ENCODE measurements around the gene JUP. TPM values are rescaled to one million over a fixed set of nuclear protein-coding genes. Genes with fewer than 3 reads are reported as not detected.

JUP gene
- total and polyA plus RNA-seq, 10 of the 15 experiments (the other 5 are each of a cell fraction or from before 2014, with no cell fraction given), result 1.5 to 36.3 (median 11.6) TPM

DNA sequence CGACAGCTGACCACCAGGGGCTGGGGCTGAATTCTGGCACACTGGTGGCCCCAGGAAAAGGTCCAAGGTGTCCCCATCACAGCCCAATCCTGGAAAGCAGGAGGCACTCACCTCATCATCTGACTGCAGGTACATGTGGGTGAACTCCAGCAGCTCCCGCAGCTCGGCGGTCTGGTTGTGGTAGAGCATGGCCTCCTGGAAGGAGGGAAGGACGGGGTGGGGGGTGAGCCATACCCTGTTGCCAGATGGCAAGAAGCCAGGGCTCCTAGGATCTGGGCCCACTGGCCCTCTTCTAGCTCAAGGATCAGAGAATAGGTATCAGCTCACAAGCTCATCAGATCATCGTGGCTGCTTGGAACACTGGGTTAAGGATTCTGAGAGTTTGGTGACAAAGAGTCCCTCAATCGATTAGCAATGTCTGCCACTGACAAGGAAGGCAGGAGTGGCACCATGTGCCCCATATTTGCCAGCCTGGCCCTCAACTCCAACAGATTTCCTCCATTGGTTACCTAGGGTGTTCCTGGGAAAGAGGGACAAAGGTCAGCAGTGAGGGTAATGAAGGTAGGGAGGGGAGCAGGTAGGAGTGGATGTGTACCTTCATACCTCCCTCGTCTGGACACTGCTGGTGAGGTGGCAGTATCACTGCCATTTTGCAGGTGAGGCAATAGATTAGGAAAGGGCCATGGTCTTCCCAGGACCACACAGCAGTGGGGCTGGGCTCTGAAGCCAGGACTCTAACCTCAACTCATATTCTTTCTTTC is 20.4 kb upstream of the JUP start (continued):
- TF ChIP-seq JUND (IDR thresholded peaks at IDR 0.05; ENCODE audit: low read depth, low read length) (no peak), SUZ12 (IDR thresholded peaks at IDR 0.05; ENCODE audit: unreplicated experiment) (no peak)

DNA sequence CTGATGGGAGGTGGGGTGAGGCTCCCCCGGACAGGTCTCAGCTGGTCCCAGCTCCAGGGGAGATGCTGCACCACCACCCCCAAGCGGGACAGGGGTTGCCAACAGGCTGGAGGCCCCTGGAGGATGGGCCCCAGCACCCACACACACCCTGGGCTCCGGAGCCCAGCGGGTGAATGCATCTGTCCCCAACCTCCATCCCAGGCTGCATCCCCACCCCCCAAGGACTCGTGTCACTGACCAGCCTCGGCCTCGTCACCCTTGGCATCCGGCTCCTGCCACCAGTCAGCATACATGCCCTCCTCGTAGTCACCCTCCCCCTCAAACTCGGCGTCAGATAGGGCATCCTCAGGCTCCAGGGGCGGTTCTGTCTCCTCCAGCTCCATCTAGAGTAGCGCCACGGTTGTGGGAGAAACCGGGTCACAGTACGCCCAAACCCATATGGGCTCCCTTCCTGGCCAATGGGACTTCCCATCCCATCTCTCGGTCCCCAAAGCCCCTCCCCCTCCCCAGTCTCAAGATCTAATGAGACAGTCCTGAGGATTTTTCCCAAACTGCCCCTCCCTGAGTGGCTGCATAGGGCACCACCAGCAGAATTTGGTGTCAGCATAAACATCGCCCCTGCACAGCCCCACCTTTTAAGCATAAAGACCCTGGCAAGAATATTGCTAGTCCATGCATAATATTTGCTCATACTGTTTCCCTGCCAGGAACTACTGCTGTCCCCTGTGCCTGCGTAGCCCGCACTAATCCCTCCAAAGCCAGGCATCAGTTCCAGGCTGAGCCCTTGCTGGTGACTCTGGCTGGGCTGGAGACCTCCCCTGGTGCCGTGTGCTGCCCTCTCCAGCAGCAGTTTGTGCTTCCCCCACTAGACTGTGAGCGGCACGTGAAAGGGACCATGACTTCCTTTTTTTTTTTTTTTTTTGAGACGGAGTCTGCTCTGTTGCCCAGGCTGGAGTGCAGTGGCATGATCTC is 16.8 kb upstream of the JUP start:
- no peaks in the 10 kb centered on the region for H3K9me3 ChIP-seq (replicated peaks; ENCODE audit: control insufficient read depth, insufficient read depth, low read length)
- no peak for DNase-seq (ENCODE audit: low read depth, low spot score)
- no peak overlapping the region for H2AFZ ChIP-seq (ENCODE audit: control insufficient read depth, low read depth, low read length)
- H3K36me3 ChIP-seq (ENCODE audit: control insufficient read depth in 2 of 2, insufficient read depth in 2 of 2, low read length in 1 of 2), result no peaks in the 10 kb centered on the region
- peak; percentile 46 to 71; a peak in 3 of 4 replicates for TF ChIP-seq BHLHE40 (IDR thresholded peaks at IDR 0.05; ENCODE audit: borderline replicate concordance in 1 of 2, low read depth in 2 of 2, low read length in 1 of 2)
- TF ChIP-seq, protein P1, sequence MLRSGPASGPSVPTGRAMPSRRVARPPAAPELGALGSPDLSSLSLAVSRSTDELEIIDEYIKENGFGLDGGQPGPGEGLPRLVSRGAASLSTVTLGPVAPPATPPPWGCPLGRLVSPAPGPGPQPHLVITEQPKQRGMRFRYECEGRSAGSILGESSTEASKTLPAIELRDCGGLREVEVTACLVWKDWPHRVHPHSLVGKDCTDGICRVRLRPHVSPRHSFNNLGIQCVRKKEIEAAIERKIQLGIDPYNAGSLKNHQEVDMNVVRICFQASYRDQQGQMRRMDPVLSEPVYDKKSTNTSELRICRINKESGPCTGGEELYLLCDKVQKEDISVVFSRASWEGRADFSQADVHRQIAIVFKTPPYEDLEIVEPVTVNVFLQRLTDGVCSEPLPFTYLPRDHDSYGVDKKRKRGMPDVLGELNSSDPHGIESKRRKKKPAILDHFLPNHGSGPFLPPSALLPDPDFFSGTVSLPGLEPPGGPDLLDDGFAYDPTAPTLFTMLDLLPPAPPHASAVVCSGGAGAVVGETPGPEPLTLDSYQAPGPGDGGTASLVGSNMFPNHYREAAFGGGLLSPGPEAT (IDR thresholded peaks at IDR 0.05; ENCODE audit: low read depth), result no peak
- no peak overlapping the region for H3K9ac ChIP-seq (ENCODE audit: control insufficient read depth, insufficient read depth, low read length)
- no TSS peak for BruUV-seq (replicated peaks)
- H3K4me1 ChIP-seq (ENCODE audit: control insufficient read depth, insufficient read depth, low read length), result no peaks in the 10 kb centered on the region
- FAIRE-seq, result no peak
- in situ Hi-C loops (cut with MboI) (loop anchor here (5.0 kb wide), 1 partner anchor 61 kb away; no protein-coding TSS in a partner anchor), intact Hi-C loops (cut with micrococcal nuclease; ENCODE audit: unreplicated experiment) (no loop called here)
- H3K27ac ChIP-seq (ENCODE audit: control insufficient read depth, insufficient read depth), result no peak overlapping the region
- POLR2A ChIA-PET, result interaction anchor here (0.6 kb wide), 1 partner anchor 901 kb away, joined by 3 read pairs; no protein-coding TSS in a partner anchor
- no peak overlapping the region for H3K4me3 ChIP-seq
- 36% methylated on average over 23 of the region's 24 CpGs for WGBS (ENCODE audit: insufficient coverage, insufficient replicate concordance, low lambda C conversion rate, missing lambda C conversion rate)
- H3K4me2 ChIP-seq (ENCODE audit: control insufficient read depth, insufficient read depth), result no peak overlapping the region
- H3K79me2 ChIP-seq (ENCODE audit: control insufficient read depth, insufficient read depth, low read length), result no peaks in the 10 kb centered on the region
- no peaks in the 10 kb centered on the region for H4K20me1 ChIP-seq (ENCODE audit: control insufficient read depth, insufficient read depth)
- SMC1A ChIA-PET (ENCODE audit: uncharacterized antibody, unreplicated experiment), result no interaction called here
- CTCF ChIA-PET, result interaction anchor here (0.7 to 3.0 kb wide), 5 partner anchors 12 to 1333 kb away, joined by 3 to 25 read pairs (median 4); partner anchors contain the start of gene JUP
- RAD21 ChIA-PET (ENCODE audit: unreplicated experiment), result interaction anchor here (0.7 to 1.2 kb wide), 2 partner anchors 145 to 156 kb away, joined by 3 read pairs; no protein-coding TSS in a partner anchor
- ATAC-seq, result peak; percentile 33; the same call in 2 of the 3 replicates
- H3K27me3 ChIP-seq (replicated peaks in 1 of 2; ENCODE audit: control insufficient read depth in 2 of 2, insufficient read depth in 2 of 2, low read length in 1 of 2), result no peaks in the 10 kb centered on the region

All from GM12878 (cell line).